ENCODE data around the gene SSH2. TPM values are rescaled to one million over a fixed set of nuclear protein-coding genes. Genes with fewer than 3 reads are reported as not detected.

The SSH2 gene
- total RNA-seq, 1 donor from 2014 or later: 23.0 TPM

GRCh38 chr17:29591737-29592608, 338.1 kb downstream of the SSH2 start:
- peak overlapping the region; percentile 69 to 88 (median 81) for H3K4me3 ChIP-seq (ENCODE audit: low read length in 3 of 3)
- H3K9me3 ChIP-seq (ENCODE audit: control insufficient read depth in 3 of 3, low read length in 3 of 3): no peaks in the 10 kb centered on the region
- no peaks in the 10 kb centered on the region for H3K36me3 ChIP-seq (ENCODE audit: control insufficient read depth in 3 of 3, insufficient read depth in 3 of 3, low read length in 3 of 3)
- no peaks in the 10 kb centered on the region for H3K27me3 ChIP-seq (ENCODE audit: control insufficient read depth in 3 of 3, insufficient read depth in 3 of 3, low read length in 3 of 3)
- peak overlapping the region; percentile 77 for H3K27ac ChIP-seq (ENCODE audit: low read depth, low read length)
- H3K4me1 ChIP-seq (ENCODE audit: control insufficient read depth in 3 of 3, insufficient read depth in 3 of 3, low read length in 3 of 3): peaks cover 66 to 78% (median 72%) of the 10 kb centered on the region in 3 donors
- peak overlapping the region; percentile 49 to 90 (median 69) for H3K9ac ChIP-seq (ENCODE audit: low read depth in 1 of 3, low read length in 3 of 3)

GRCh38 chr17:29591146-29591736, 338.8 kb downstream of the SSH2 start:
- no peaks in the 10 kb centered on the region for H3K9me3 ChIP-seq (ENCODE audit: control insufficient read depth in 3 of 3, low read length in 3 of 3)
- H3K27ac ChIP-seq (ENCODE audit: low read depth, low read length): peak overlapping the region; percentile 77
- H3K9ac ChIP-seq (ENCODE audit: low read depth in 1 of 3, low read length in 3 of 3): peak overlapping the region in 2 of 3 donors; percentile 69 to 90
- H3K4me3 ChIP-seq (ENCODE audit: low read length in 3 of 3): peak overlapping the region; percentile 69 to 88 (median 81)
- no peaks in the 10 kb centered on the region for H3K27me3 ChIP-seq (ENCODE audit: control insufficient read depth in 3 of 3, insufficient read depth in 3 of 3, low read length in 3 of 3)
- H3K36me3 ChIP-seq (ENCODE audit: control insufficient read depth in 3 of 3, insufficient read depth in 3 of 3, low read length in 3 of 3): no peaks in the 10 kb centered on the region
- peaks cover 71 to 80% (median 74%) of the 10 kb centered on the region in 3 donors for H3K4me1 ChIP-seq (ENCODE audit: control insufficient read depth in 3 of 3, insufficient read depth in 3 of 3, low read length in 3 of 3)

GRCh38 chr17:29590411-29591145, 339.4 kb downstream of the SSH2 start:
- H3K4me3 ChIP-seq (ENCODE audit: low read length in 3 of 3): peak overlapping the region; percentile 76 to 88 (median 81)
- H3K27ac ChIP-seq (ENCODE audit: low read depth, low read length): peak overlapping the region; percentile 77
- no peaks in the 10 kb centered on the region for H3K36me3 ChIP-seq (ENCODE audit: control insufficient read depth in 3 of 3, insufficient read depth in 3 of 3, low read length in 3 of 3)
- H3K9ac ChIP-seq (ENCODE audit: low read depth in 1 of 3, low read length in 3 of 3): peak overlapping the region; percentile 73 to 90 (median 83)
- H3K27me3 ChIP-seq (ENCODE audit: control insufficient read depth in 3 of 3, insufficient read depth in 3 of 3, low read length in 3 of 3): no peaks in the 10 kb centered on the region
- peaks cover 71 to 81% (median 72%) of the 10 kb centered on the region in 3 donors for H3K4me1 ChIP-seq (ENCODE audit: control insufficient read depth in 3 of 3, insufficient read depth in 3 of 3, low read length in 3 of 3)
- no peaks in the 10 kb centered on the region for H3K9me3 ChIP-seq (ENCODE audit: control insufficient read depth in 3 of 3, low read length in 3 of 3)

- no peaks in the 10 kb centered on the region for H3K36me3 ChIP-seq (ENCODE audit: control insufficient read depth in 3 of 3, insufficient read depth in 3 of 3, low read length in 3 of 3)
- peak within 1 kb of the TSS; percentile 81 to 88 (median 88) for H3K4me3 ChIP-seq (ENCODE audit: low read length in 3 of 3)
- H3K9ac ChIP-seq (ENCODE audit: low read depth in 1 of 3, low read length in 3 of 3): peak within 1 kb of the TSS; percentile 79 to 91 (median 90)
- H3K4me1 ChIP-seq (ENCODE audit: control insufficient read depth in 3 of 3, insufficient read depth in 3 of 3, low read length in 3 of 3): peaks cover 71 to 83% (median 76%) of the 10 kb centered on the region in 3 donors
- H3K27ac ChIP-seq (ENCODE audit: low read depth, low read length): peak within 1 kb of the TSS; percentile 77
- no peaks in the 10 kb centered on the region for H3K27me3 ChIP-seq (ENCODE audit: control insufficient read depth in 3 of 3, insufficient read depth in 3 of 3, low read length in 3 of 3)
- no peaks in the 10 kb centered on the region for H3K9me3 ChIP-seq (ENCODE audit: control insufficient read depth in 3 of 3, low read length in 3 of 3)
Measured at GRCh38 chr17:29589524-29590410, 340.3 kb downstream of the SSH2 start, which contains the start of gene GIT1. GIT1 (minus strand) TSS chr17:29589648; CDS start chr17:29589378, 270 bp downstream.

GRCh38 chr17:29588562-29589411, 341.2 kb downstream of the SSH2 start:
- H3K27ac ChIP-seq (ENCODE audit: low read depth, low read length): peak overlapping the region; percentile 77
- H3K4me1 ChIP-seq (ENCODE audit: control insufficient read depth in 3 of 3, insufficient read depth in 3 of 3, low read length in 3 of 3): peaks cover 72 to 83% (median 79%) of the 10 kb centered on the region in 3 donors
- peak overlapping the region; percentile 81 to 88 (median 87) for H3K4me3 ChIP-seq (ENCODE audit: low read length in 3 of 3)
- H3K27me3 ChIP-seq (ENCODE audit: control insufficient read depth in 3 of 3, insufficient read depth in 3 of 3, low read length in 3 of 3): no peaks in the 10 kb centered on the region
- peak overlapping the region; percentile 79 to 91 (median 88) for H3K9ac ChIP-seq (ENCODE audit: low read depth in 1 of 3, low read length in 3 of 3)
- no peaks in the 10 kb centered on the region for H3K36me3 ChIP-seq (ENCODE audit: control insufficient read depth in 3 of 3, insufficient read depth in 3 of 3, low read length in 3 of 3)
- H3K9me3 ChIP-seq (ENCODE audit: control insufficient read depth in 3 of 3, low read length in 3 of 3): no peaks in the 10 kb centered on the region

GRCh38 chr17:29588017-29588561, 341.9 kb downstream of the SSH2 start:
- peak overlapping the region; percentile 79 to 91 (median 88) for H3K9ac ChIP-seq (ENCODE audit: low read depth in 1 of 3, low read length in 3 of 3)
- H3K27me3 ChIP-seq (ENCODE audit: control insufficient read depth in 3 of 3, insufficient read depth in 3 of 3, low read length in 3 of 3): no peaks in the 10 kb centered on the region
- H3K4me3 ChIP-seq (ENCODE audit: low read length in 3 of 3): peak overlapping the region; percentile 81 to 88 (median 87)
- H3K9me3 ChIP-seq (ENCODE audit: control insufficient read depth in 3 of 3, low read length in 3 of 3): no peaks in the 10 kb centered on the region
- H3K27ac ChIP-seq (ENCODE audit: low read depth, low read length): peak overlapping the region; percentile 77
- peaks cover 78 to 87% (median 85%) of the 10 kb centered on the region in 3 donors for H3K4me1 ChIP-seq (ENCODE audit: control insufficient read depth in 3 of 3, insufficient read depth in 3 of 3, low read length in 3 of 3)
- peaks cover 0 to under 1% (median 0%) of the 10 kb centered on the region in 3 donors for H3K36me3 ChIP-seq (ENCODE audit: control insufficient read depth in 3 of 3, insufficient read depth in 3 of 3, low read length in 3 of 3)

- no peaks in the 10 kb centered on the region for H3K9me3 ChIP-seq (ENCODE audit: control insufficient read depth in 3 of 3, low read length in 3 of 3)
- peaks cover 0 to 5% (median 0%) of the 10 kb centered on the region in 3 donors for H3K36me3 ChIP-seq (ENCODE audit: control insufficient read depth in 3 of 3, insufficient read depth in 3 of 3, low read length in 3 of 3)
- H3K4me1 ChIP-seq (ENCODE audit: control insufficient read depth in 3 of 3, insufficient read depth in 3 of 3, low read length in 3 of 3): peaks cover 80 to 89% (median 86%) of the 10 kb centered on the region in 3 donors
- no peaks in the 10 kb centered on the region for H3K27me3 ChIP-seq (ENCODE audit: control insufficient read depth in 3 of 3, insufficient read depth in 3 of 3, low read length in 3 of 3)
- H3K4me3 ChIP-seq (ENCODE audit: low read length in 3 of 3): peak overlapping the region; percentile 51 to 88 (median 87)
- H3K9ac ChIP-seq (ENCODE audit: low read depth in 1 of 3, low read length in 3 of 3): peak overlapping the region in 2 of 3 donors; percentile 79 to 88
- H3K27ac ChIP-seq (ENCODE audit: low read depth, low read length): peak overlapping the region; percentile 77
Measured at GRCh38 chr17:29587591-29587990, 342.4 kb downstream of the SSH2 start.

- no peaks in the 10 kb centered on the region for H3K27me3 ChIP-seq (ENCODE audit: control insufficient read depth in 3 of 3, insufficient read depth in 3 of 3, low read length in 3 of 3)
- H3K9me3 ChIP-seq (ENCODE audit: control insufficient read depth in 3 of 3, low read length in 3 of 3): no peaks in the 10 kb centered on the region
- peaks cover 78 to 86% (median 83%) of the 10 kb centered on the region in 3 donors for H3K4me1 ChIP-seq (ENCODE audit: control insufficient read depth in 3 of 3, insufficient read depth in 3 of 3, low read length in 3 of 3)
- peaks cover 3 to 12% (median 5%) of the 10 kb centered on the region in 3 donors for H3K36me3 ChIP-seq (ENCODE audit: control insufficient read depth in 3 of 3, insufficient read depth in 3 of 3, low read length in 3 of 3)
- peak overlapping the region; percentile 37 to 88 (median 51) for H3K4me3 ChIP-seq (ENCODE audit: low read length in 3 of 3)
- H3K27ac ChIP-seq (ENCODE audit: low read depth, low read length): no peak overlapping the region
- peak overlapping the region; percentile 35 to 88 (median 79) for H3K9ac ChIP-seq (ENCODE audit: low read depth in 1 of 3, low read length in 3 of 3)
Measured at GRCh38 chr17:29586676-29587469, 343.2 kb downstream of the SSH2 start.

Data from skeletal muscle tissue (tissue), 4 donors.